H9 (cell line): ENCODE data around the gene KCTD21. TPM values are rescaled to one million over a fixed set of nuclear protein-coding genes. Genes with fewer than 3 reads are reported as not detected.
A peak's percentile ranks its signal among the peaks of the same experiment; 100 is the strongest.

Source experiments
- DNase-seq: peaks from one replicate; pipeline ENCODE4 v3.0.0-alpha.2; 2017
- H2AFZ ChIP-seq: one replicate; pipeline ENCODE4 v1.6.1; 2013; ENCODE audit warnings: mild to moderate bottlenecking, low read length, control low read depth, moderate library complexity
- H2AK5ac ChIP-seq: 2 replicates; pipeline ENCODE4 v1.6.1; 2013; ENCODE audit warnings: low read length, control low read depth, mixed read lengths; ENCODE audit not compliant: insufficient read length
- H2BK120ac ChIP-seq: one replicate; pipeline ENCODE4 v1.6.1; 2013; ENCODE audit warnings: low read depth, mild to moderate bottlenecking, low read length, control low read depth, inconsistent platforms; ENCODE audit not compliant: poor library complexity, severe bottlenecking
- H2BK12ac ChIP-seq: 2 replicates; pipeline ENCODE4 v1.6.1; 2013; ENCODE audit warnings: low read length, control low read depth, mixed read lengths, low read depth; ENCODE audit not compliant: insufficient read length
- H2BK15ac ChIP-seq: 2 replicates; pipeline ENCODE4 v1.6.1; 2013; ENCODE audit warnings: low read depth, low read length, control low read depth
- H2BK20ac ChIP-seq: one replicate; pipeline ENCODE4 v1.6.1; 2013; ENCODE audit warnings: low read depth, mild to moderate bottlenecking, low read length, control low read depth, inconsistent platforms; ENCODE audit not compliant: poor library complexity, severe bottlenecking
- H2BK5ac ChIP-seq: 2 replicates; pipeline ENCODE4 v1.6.1; 2013; ENCODE audit warnings: low read length, control low read depth, mixed read lengths; ENCODE audit not compliant: insufficient read length
- H3K14ac ChIP-seq: 2 replicates; pipeline ENCODE4 v1.6.1; 2013; ENCODE audit warnings: low read length, control low read depth; ENCODE audit not compliant: insufficient read depth
- H3K18ac ChIP-seq: 2 replicates; pipeline ENCODE4 v1.6.1; 2013; ENCODE audit warnings: low read depth, mild to moderate bottlenecking, mixed read lengths, low read length, control low read depth; ENCODE audit not compliant: insufficient read length
- H3K23ac ChIP-seq: 2 replicates; pipeline ENCODE4 v1.6.1; 2013; ENCODE audit warnings: low read length, control low read depth, mixed read lengths, low read depth; ENCODE audit not compliant: insufficient read length
- H3K23me2 ChIP-seq: 2 replicates; pipeline ENCODE4 v1.6.1; 2013; ENCODE audit warnings: low read depth, mild to moderate bottlenecking, mixed read lengths, low read length, control low read depth; ENCODE audit not compliant: insufficient read length, poor library complexity, severe bottlenecking
- H3K27ac ChIP-seq: 2 replicates; pipeline ENCODE4 v1.5.1; 2013; ENCODE audit warnings: low read length, control low read depth, mixed read lengths, low read depth; ENCODE audit not compliant: insufficient read length
- H3K27me3 ChIP-seq: 2 replicates; pipeline ENCODE4 v1.6.1; 2013; ENCODE audit warnings: low read length, control low read depth, inconsistent platforms; ENCODE audit not compliant: insufficient read depth
- H3K4ac ChIP-seq: 2 replicates; pipeline ENCODE4 v1.6.1; 2013; ENCODE audit warnings: low read depth, mild to moderate bottlenecking, control low read depth, inconsistent platforms, low read length, moderate library complexity
- H3K4me1 ChIP-seq: 2 replicates; pipeline ENCODE4 v1.6.1; 2013; ENCODE audit warnings: low read length, control low read depth, inconsistent platforms; ENCODE audit not compliant: insufficient read depth
- H3K4me2 ChIP-seq: 2 replicates; pipeline ENCODE4 v1.6.1; 2013; ENCODE audit warnings: low read length, control low read depth, mixed read lengths; ENCODE audit not compliant: insufficient read length, insufficient read depth
- H3K56ac ChIP-seq: 2 replicates; pipeline ENCODE4 v1.6.1; 2013; ENCODE audit warnings: low read depth, mild to moderate bottlenecking, mixed read lengths, low read length, control low read depth; ENCODE audit not compliant: insufficient read length
- H3K79me1 ChIP-seq: 2 replicates; pipeline ENCODE4 v1.6.1; 2013; ENCODE audit warnings: low read depth, mild to moderate bottlenecking, moderate library complexity, low read length, control low read depth, inconsistent platforms; ENCODE audit not compliant: insufficient read depth, poor library complexity, severe bottlenecking
- H3K79me2 ChIP-seq: 2 replicates; pipeline ENCODE4 v1.6.1; 2013; ENCODE audit warnings: low read length, control low read depth, inconsistent platforms; ENCODE audit not compliant: insufficient read depth
- H3K9ac ChIP-seq: 2 replicates; pipeline ENCODE4 v1.6.1; 2013; ENCODE audit warnings: low read length, control low read depth, mixed read lengths; ENCODE audit not compliant: insufficient read length; ENCODE audit errors: extremely low read depth
- H3K9me3 ChIP-seq: one replicate; pipeline ENCODE4 v1.6.1; 2013; ENCODE audit warnings: low read depth, low read length, inconsistent platforms; ENCODE audit not compliant: control insufficient read depth
- H3T11ph ChIP-seq: one replicate; pipeline ENCODE4 v1.6.1; 2013; ENCODE audit warnings: mild to moderate bottlenecking, low read length, control low read depth, inconsistent platforms
- H4K20me1 ChIP-seq: one replicate; pipeline ENCODE4 v1.6.1; 2013; ENCODE audit not compliant: control insufficient read depth, insufficient read length, insufficient read depth
- H4K5ac ChIP-seq: 2 replicates; pipeline ENCODE4 v1.6.1; 2013; ENCODE audit warnings: low read depth, mild to moderate bottlenecking, mixed read lengths, low read length, control low read depth; ENCODE audit not compliant: insufficient read length
- H4K8ac ChIP-seq: replicated peaks from 2 replicates; pipeline ENCODE4 v1.6.1; 2013; ENCODE audit warnings: low read length, control low read depth, mixed read lengths, low read depth; ENCODE audit not compliant: insufficient read length
- H4K91ac ChIP-seq: 2 replicates; pipeline ENCODE4 v1.6.1; 2013; ENCODE audit warnings: low read depth, mild to moderate bottlenecking, moderate library complexity, mixed read lengths, low read length, control low read depth; ENCODE audit not compliant: insufficient read length
- H3K27ac Mint-ChIP-seq, 3 experiments: 2 replicates in 2 of 3; 3 replicates in 1 of 3; pipeline ENCODE4 v1.8.0; 2020 to 2021; ENCODE audit warnings: mixed read lengths in 3 of 3, mild to moderate bottlenecking in 1 of 3, moderate library complexity in 1 of 3
- H3K27me3 Mint-ChIP-seq: 2 replicates; pipeline ENCODE4 v1.8.0; 2021; ENCODE audit warnings: low read depth, mild to moderate bottlenecking, moderate library complexity, mixed read lengths
- H3K36me3 Mint-ChIP-seq, 3 experiments: 2 replicates in 2 of 3; 3 replicates in 1 of 3; pipeline ENCODE4 v1.8.0; 2020 to 2021; ENCODE audit warnings: low read depth in 3 of 3, mixed read lengths in 3 of 3; ENCODE audit not compliant: insufficient read depth in 1 of 3
- H3K4me1 Mint-ChIP-seq, 2 experiments: 2 replicates each; pipeline ENCODE4 v1.8.0; 2020; ENCODE audit warnings: mixed read lengths in 2 of 2
- H3K4me3 Mint-ChIP-seq, 2 experiments: 2 replicates in 1 of 2; 3 replicates in 1 of 2; pipeline ENCODE4 v1.8.0; 2020 to 2021; ENCODE audit warnings: mild to moderate bottlenecking in 2 of 2, mixed read lengths in 2 of 2, moderate library complexity in 1 of 2
- H3K9me3 Mint-ChIP-seq, 2 experiments: 2 replicates in 1 of 2; 3 replicates in 1 of 2; pipeline ENCODE4 v1.8.0; 2020; ENCODE audit warnings: mild to moderate bottlenecking in 2 of 2, mixed read lengths in 2 of 2, moderate library complexity in 1 of 2
- CTCF ChIP-seq: fragments of 200-600 bp; sonication (generic); conservative IDR thresholded peaks from 3 replicates; pipeline ENCODE4 v1.8.0; 2021; ENCODE audit warnings: antibody characterized with exemption, mild to moderate bottlenecking
- WGBS: extraction: QIAGEN DNeasy Blood & Tissue Kit; methylation state at CpG from one replicate; pipeline ENCODE4 v1.1.7; 2013; ENCODE audit warnings: missing lambda C conversion rate, low lambda C conversion rate, mixed read lengths; ENCODE audit not compliant: insufficient read length; ENCODE audit errors: extremely low coverage; 5-methylcytosine and 5-hydroxymethylcytosine counted together
- long read RNA-seq: library from polyadenylated mRNA; unstranded; transcript quantifications from one replicate; pipeline ENCODE4 v2.0.0, GENCODE V29; 2020
- total RNA-seq: library from RNA; stranded (reverse); gene quantifications from 2 replicates; pipeline ENCODE4 v1.2.1, GENCODE V29; 2021

KCTD21 gene
- total RNA-seq: 4.0 and 4.3 TPM in 2 replicates
- long read RNA-seq, partial matches to known transcripts: 0 of 3 reads
- long read RNA-seq, other reads (novel, unspliced or antisense): 2 of 3 reads

GRCh38 chr11:78188286-78189173 is at the start of gene KCTD21, which contains the start of gene USP35:
TSS of gene KCTD21 (minus strand) at chr11:78188626. CDS start at chr11:78174554, 14,072 bp downstream.
TSS of gene USP35 (plus strand) at chr11:78188919. CDS start at chr11:78196246, 7,327 bp downstream.
- H3K9me3 Mint-ChIP-seq: no peaks in the 10 kb centered on the region; a peak in 1 of 5 replicates
- no peak within 1 kb of the TSS for H4K8ac ChIP-seq
- H2BK12ac ChIP-seq: no peak within 1 kb of the TSS
- H3K36me3 Mint-ChIP-seq: no peaks in the 10 kb centered on the region
- no peak within 1 kb of the TSS for H2BK20ac ChIP-seq
- H3K18ac ChIP-seq: no peak within 1 kb of the TSS
- H3K4me1 Mint-ChIP-seq: peaks cover 21 to 26% of the 10 kb centered on the region in 2 experiments
- peak within 1 kb of the TSS; percentile 71 for H3K4me2 ChIP-seq
- H3K4me3 Mint-ChIP-seq: peak within 1 kb of the TSS; percentile 87 to 94
- no peak within 1 kb of the TSS for H2BK120ac ChIP-seq
- no peaks in the 10 kb centered on the region for H3K4me1 ChIP-seq
- H3K14ac ChIP-seq: no peak within 1 kb of the TSS; the same call in 1 of the 2 replicates
- H2AFZ ChIP-seq: no peak within 1 kb of the TSS
- peaks cover 7% of the 10 kb centered on the region for H3K27me3 Mint-ChIP-seq
- no peak within 1 kb of the TSS for H2AK5ac ChIP-seq
- peak within 1 kb of the TSS in 2 of 3 experiments; percentile 27 to 81; a peak in 4 of 7 replicates for H3K27ac Mint-ChIP-seq
- H3K9ac ChIP-seq: no peak within 1 kb of the TSS
- H3K79me1 ChIP-seq: no peaks in the 10 kb centered on the region
- no peak within 1 kb of the TSS for H3K27ac ChIP-seq
- H3K56ac ChIP-seq: no peak within 1 kb of the TSS
- H3T11ph ChIP-seq: no peak within 1 kb of the TSS
- H3K79me2 ChIP-seq: no peaks in the 10 kb centered on the region
- no peak within 1 kb of the TSS for H2BK15ac ChIP-seq
- H4K91ac ChIP-seq: no peak within 1 kb of the TSS
- no peaks in the 10 kb centered on the region for H3K9me3 ChIP-seq
- no peak within 1 kb of the TSS for H2BK5ac ChIP-seq
- TF ChIP-seq CTCF: no peak
- H3K23ac ChIP-seq: no peak within 1 kb of the TSS
- WGBS: no CpG with 5 or more reads among the region's 74 CpGs
- H4K5ac ChIP-seq: no peak within 1 kb of the TSS
- H3K23me2 ChIP-seq: peaks cover 7% of the 10 kb centered on the region
- DNase-seq: peak; percentile 99
- no peaks in the 10 kb centered on the region for H4K20me1 ChIP-seq
- no peaks in the 10 kb centered on the region; the same call in 1 of the 2 replicates for H3K27me3 ChIP-seq
- H3K4ac ChIP-seq: no peak within 1 kb of the TSS
